Mesendoderm (in vitro differentiated cells): Measurements from ENCODE around the gene SLC26A1.

Experiments
- DNase-seq: peaks from one replicate; pipeline ENCODE4 v3.0.0; 2013
- H2AK5ac ChIP-seq: 2 replicates; pipeline ENCODE4 v1.6.1; 2013; ENCODE audit warnings: low read length, inconsistent platforms
- H2BK120ac ChIP-seq: 2 replicates; pipeline ENCODE4 v1.6.1; 2013; ENCODE audit warnings: low read depth, mild to moderate bottlenecking, low read length, moderate library complexity, mixed read lengths
- H2BK15ac ChIP-seq: replicated peaks from 2 replicates; pipeline ENCODE4 v1.6.1; 2013; ENCODE audit warnings: low read depth, mild to moderate bottlenecking, moderate library complexity
- H2BK5ac ChIP-seq: 2 replicates; pipeline ENCODE4 v1.6.1; 2013; ENCODE audit warnings: low read length, inconsistent platforms
- H3K18ac ChIP-seq: 2 replicates; pipeline ENCODE4 v1.6.1; 2013; ENCODE audit warnings: mild to moderate bottlenecking, low read length, mixed read lengths
- H3K23ac ChIP-seq: one replicate; pipeline ENCODE4 v1.6.1; 2013; ENCODE audit warnings: low read length
- H3K27ac ChIP-seq: 2 replicates; pipeline ENCODE4 v1.5.1; 2013; ENCODE audit warnings: low read depth, mild to moderate bottlenecking, inconsistent platforms, low read length, moderate library complexity
- H3K27me3 ChIP-seq: 2 replicates; pipeline ENCODE4 v1.6.1; 2013; ENCODE audit warnings: low read length, control low read depth, mild to moderate bottlenecking, inconsistent platforms; ENCODE audit not compliant: insufficient read depth, poor library complexity
- H3K36me3 ChIP-seq: 2 replicates; pipeline ENCODE4 v1.6.1; 2013; ENCODE audit warnings: low read length, inconsistent platforms; ENCODE audit not compliant: control insufficient read depth, insufficient read depth
- H3K4ac ChIP-seq: one replicate; pipeline ENCODE4 v1.6.1; 2013; ENCODE audit warnings: low read depth, mild to moderate bottlenecking, low read length, moderate library complexity
- H3K4me1 ChIP-seq: 2 replicates; pipeline ENCODE4 v1.6.1; 2013; ENCODE audit warnings: low read depth, low read length, inconsistent platforms; ENCODE audit not compliant: control insufficient read depth
- H3K4me2 ChIP-seq: 2 replicates; pipeline ENCODE4 v1.6.1; 2013; ENCODE audit warnings: low read length
- H3K4me3 ChIP-seq: 2 replicates; pipeline ENCODE4 v1.5.1; 2013; ENCODE audit warnings: mild to moderate bottlenecking, low read length
- H3K56ac ChIP-seq: one replicate; pipeline ENCODE4 v1.6.1; 2013; ENCODE audit warnings: low read length
- H3K79me1 ChIP-seq: 2 replicates; pipeline ENCODE4 v1.6.1; 2013; ENCODE audit warnings: low read length, inconsistent platforms
- H3K79me2 ChIP-seq: 2 replicates; pipeline ENCODE4 v1.6.1; 2013; ENCODE audit warnings: mild to moderate bottlenecking, low read length; ENCODE audit not compliant: control insufficient read depth, insufficient read depth
- H3K9ac ChIP-seq: 2 replicates; pipeline ENCODE4 v1.6.1; 2013; ENCODE audit warnings: low read length, inconsistent platforms
- H4K5ac ChIP-seq: one replicate; pipeline ENCODE4 v1.6.1; 2013; ENCODE audit warnings: low read length
- H4K8ac ChIP-seq: one replicate; pipeline ENCODE4 v1.6.1; 2013; ENCODE audit warnings: low read depth, mild to moderate bottlenecking, control low read depth, low read length, moderate library complexity
- WGBS: extraction: QIAGEN DNeasy Blood & Tissue Kit; methylation state at CpG from one replicate; pipeline ENCODE4 v1.1.7; 2013; ENCODE audit warnings: low lambda C conversion rate, missing lambda C conversion rate; ENCODE audit not compliant: insufficient coverage; ENCODE audit errors: extremely low coverage; 5-methylcytosine and 5-hydroxymethylcytosine counted together

The SLC26A1 gene

GRCh38 chr4:974668-975067 lies 18.5 kb downstream of the SLC26A1 start:
- H3K36me3 ChIP-seq: no peaks in the 10 kb centered on the region
- H3K4me2 ChIP-seq: no peak overlapping the region
- H2BK5ac ChIP-seq: no peak overlapping the region
- H3K18ac ChIP-seq: no peak overlapping the region
- no peaks in the 10 kb centered on the region for H3K79me2 ChIP-seq
- no peak overlapping the region for H3K4ac ChIP-seq
- H4K5ac ChIP-seq: no peak overlapping the region
- no peak overlapping the region for H3K56ac ChIP-seq
- H3K4me1 ChIP-seq: peaks cover 17% of the 10 kb centered on the region
- no peaks in the 10 kb centered on the region for H3K27me3 ChIP-seq
- H2BK120ac ChIP-seq: no peak overlapping the region
- H3K23ac ChIP-seq: no peak overlapping the region
- no peak overlapping the region for H3K27ac ChIP-seq
- no peak overlapping the region for H2BK15ac ChIP-seq
- DNase-seq: no peak
- H4K8ac ChIP-seq: no peak overlapping the region
- H3K79me1 ChIP-seq: no peaks in the 10 kb centered on the region
- no peak overlapping the region for H2AK5ac ChIP-seq
- H3K9ac ChIP-seq: no peak overlapping the region
- no peak overlapping the region for H3K4me3 ChIP-seq
- WGBS: no CpG with 5 or more reads among the region's 9 CpGs

GRCh38 chr4:973431-974397 lies 19.5 kb downstream of the SLC26A1 start, which contains the start of gene DGKQ:
DGKQ (minus strand) TSS chr4:973569; CDS start chr4:973482, 87 bp downstream.
- Histone ChIP-seq H3K18ac (no peak within 1 kb of the TSS), H3K79me2 (no peaks in the 10 kb centered on the region), H3K4ac (no peak within 1 kb of the TSS), H3K56ac (peak within 1 kb of the TSS; percentile 81), H2BK15ac (no peak within 1 kb of the TSS), H4K8ac (no peak within 1 kb of the TSS), H3K36me3 (no peaks in the 10 kb centered on the region), H3K4me2 (peak within 1 kb of the TSS; percentile 24), H3K23ac (peak within 1 kb of the TSS; percentile 94), H3K4me3 (peak within 1 kb of the TSS; percentile 49), H2AK5ac (no peak within 1 kb of the TSS), H4K5ac (no peak within 1 kb of the TSS), H2BK5ac (no peak within 1 kb of the TSS), H3K79me1 (no peaks in the 10 kb centered on the region), H3K27me3 (no peaks in the 10 kb centered on the region), H3K27ac (no peak within 1 kb of the TSS), H3K9ac (peak within 1 kb of the TSS; percentile 68), H2BK120ac (no peak within 1 kb of the TSS), H3K4me1 (peaks cover 12% of the 10 kb centered on the region)
- DNase-seq: peak; percentile 78
- WGBS: no CpG with 5 or more reads among the region's 123 CpGs

- no peak overlapping the region for H3K18ac ChIP-seq
- peak overlapping the region; percentile 24 for H3K4me2 ChIP-seq
- no peak overlapping the region for H2BK15ac ChIP-seq
- peak overlapping the region; percentile 49 for H3K4me3 ChIP-seq
- H2BK5ac ChIP-seq: no peak overlapping the region
- no peaks in the 10 kb centered on the region for H3K79me1 ChIP-seq
- no peak overlapping the region for H4K8ac ChIP-seq
- H3K9ac ChIP-seq: peak overlapping the region; percentile 68
- peaks cover 12% of the 10 kb centered on the region for H3K4me1 ChIP-seq
- no peak overlapping the region for H3K4ac ChIP-seq
- peak overlapping the region; percentile 81 for H3K56ac ChIP-seq
- no peak for DNase-seq
- no peak overlapping the region for H3K27ac ChIP-seq
- H2BK120ac ChIP-seq: no peak overlapping the region
- H3K23ac ChIP-seq: peak overlapping the region; percentile 94
- H3K36me3 ChIP-seq: no peaks in the 10 kb centered on the region
- no peaks in the 10 kb centered on the region for H3K79me2 ChIP-seq
- no CpG with 5 or more reads among the region's 65 CpGs for WGBS
- H4K5ac ChIP-seq: no peak overlapping the region
- no peak overlapping the region for H2AK5ac ChIP-seq
- peaks cover under 1% of the 10 kb centered on the region for H3K27me3 ChIP-seq
These were observed 20.4 kb downstream of the SLC26A1 start for GRCh38 chr4:972651-973424.

- no peak overlapping the region for H2AK5ac ChIP-seq
- no peaks in the 10 kb centered on the region for H3K79me1 ChIP-seq
- H3K27ac ChIP-seq: no peak overlapping the region
- peaks cover 5% of the 10 kb centered on the region for H3K27me3 ChIP-seq
- H4K8ac ChIP-seq: no peak overlapping the region
- no peak overlapping the region for H4K5ac ChIP-seq
- no peak overlapping the region for H3K4me3 ChIP-seq
- H3K4ac ChIP-seq: no peak overlapping the region
- no peak overlapping the region for H2BK120ac ChIP-seq
- H3K79me2 ChIP-seq: no peaks in the 10 kb centered on the region
- no CpG with 5 or more reads among the region's 24 CpGs for WGBS
- no peak overlapping the region for H3K23ac ChIP-seq
- no peak overlapping the region for H3K56ac ChIP-seq
- no peak overlapping the region for H2BK5ac ChIP-seq
- H3K18ac ChIP-seq: no peak overlapping the region
- H3K9ac ChIP-seq: no peak overlapping the region
- no peak overlapping the region for H2BK15ac ChIP-seq
- H3K4me1 ChIP-seq: peaks cover 12% of the 10 kb centered on the region
- DNase-seq: no peak
- H3K4me2 ChIP-seq: no peak overlapping the region
- H3K36me3 ChIP-seq: no peaks in the 10 kb centered on the region
These were observed 21.3 kb downstream of the SLC26A1 start for GRCh38 chr4:971666-972500.

- no peak overlapping the region for H2BK120ac ChIP-seq
- H3K36me3 ChIP-seq: no peaks in the 10 kb centered on the region
- no peak overlapping the region for H3K4ac ChIP-seq
- H3K4me3 ChIP-seq: no peak overlapping the region
- H2AK5ac ChIP-seq: no peak overlapping the region
- H3K9ac ChIP-seq: no peak overlapping the region
- H2BK5ac ChIP-seq: no peak overlapping the region
- H4K5ac ChIP-seq: no peak overlapping the region
- no peak overlapping the region for H2BK15ac ChIP-seq
- no peaks in the 10 kb centered on the region for H3K79me2 ChIP-seq
- H3K4me1 ChIP-seq: peaks cover 12% of the 10 kb centered on the region
- H3K27ac ChIP-seq: no peak overlapping the region
- peaks cover 5% of the 10 kb centered on the region for H3K27me3 ChIP-seq
- H3K4me2 ChIP-seq: no peak overlapping the region
- no peak overlapping the region for H4K8ac ChIP-seq
- no peak overlapping the region for H3K56ac ChIP-seq
- no peaks in the 10 kb centered on the region for H3K79me1 ChIP-seq
- WGBS: no CpG with 5 or more reads among the region's 17 CpGs
- peak overlapping the region; percentile 66 for H3K23ac ChIP-seq
- no peak overlapping the region for H3K18ac ChIP-seq
- DNase-seq: no peak
These were observed 22.2 kb downstream of the SLC26A1 start for GRCh38 chr4:970854-971520.
